HCT116 (cell line): ENCODE data around the gene PDE4D. TPM values are rescaled to one million over a fixed set of nuclear protein-coding genes. Genes with fewer than 3 reads are reported as not detected.

ENCODE experiments used
- ATAC-seq: fragments of 200-7000 bp; cut with Tn5 transposase; 2 replicates; pipeline ENCODE4 v1.9.1; 2020; ENCODE audit warnings: mild to moderate bottlenecking, moderate library complexity
- BruUV-seq: library from RNA; stranded (reverse); fragments of 400-500 nt; replicated peaks from 2 replicates; lab custom pipeline; 2021; lab: Mats Ljungman, UMichigan
- CTCF ChIA-PET: fragments of 300-600 bp; sonication (Branson Sonifier 250); formaldehyde crosslinking; loops from one replicate; lab custom pipeline; 2021; ENCODE audit warnings: antibody characterized with exemption; lab: Charles Lee
- POLR2A ChIA-PET: fragments of 300-600, 350-600 bp; sonication (Branson Sonifier 250); formaldehyde crosslinking; loops from one replicate; lab custom pipeline; 2021; ENCODE audit warnings: antibody characterized with exemption; lab: Charles Lee
- RAD21 ChIA-PET, 2 experiments: fragments of 300-600 bp; sonication (Branson Sonifier 250); formaldehyde crosslinking; loops; one replicate each; lab custom pipeline; 2023; ENCODE audit warnings: low total read pairs in 2 of 2; ENCODE audit not compliant: uncharacterized antibody in 2 of 2, unreplicated experiment in 2 of 2, low non-redundant PET in 1 of 2; lab: Charles Lee
- DNase-seq: peaks from one replicate; pipeline ENCODE4 v3.0.0-alpha.2; 2010; ENCODE audit warnings: low read depth, low spot score
- H2AFZ ChIP-seq: fragments of 200-600 bp; shearing (Covaris generic), sonication (generic); 2 replicates; pipeline ENCODE4 v1.6.1; 2017; ENCODE audit warnings: low read depth, mixed run types, mixed read lengths, antibody characterized with exemption, low read length; ENCODE audit not compliant: poor library complexity, severe bottlenecking
- H3K27ac ChIP-seq: 2 replicates; pipeline ENCODE4 v1.5.1; 2012; ENCODE audit warnings: low read depth, low read length
- H3K27me3 ChIP-seq: fragments of 200-600 bp; sonication (generic); 2 replicates; pipeline ENCODE4 v1.6.1; 2016; ENCODE audit warnings: mixed run types, low read length, mixed read lengths; ENCODE audit not compliant: insufficient read depth
- H3K36me3 ChIP-seq, 2 experiments: fragments of 200-500 bp in 1 of 2; fragments of 200-600 bp in 1 of 2; sonication (Bioruptor generic) in 1 of 2; sonication (generic) in 1 of 2; 2 replicates each; pipeline versions ENCODE4 v1.5.1 to v1.6.1; 2014 to 2016; ENCODE audit warnings: low read length in 2 of 2, inconsistent platforms in 1 of 2, mixed read lengths in 1 of 2, mixed run types in 1 of 2; ENCODE audit not compliant: insufficient read depth in 2 of 2, control insufficient read depth in 1 of 2
- H3K4me1 ChIP-seq, 2 experiments: fragments of 200-600 bp in 1 of 2; sonication (generic) in 1 of 2; 2 replicates each; pipeline versions ENCODE4 v1.5.1 to v1.6.1; 2012 to 2017; ENCODE audit warnings: low read length in 2 of 2, inconsistent platforms in 1 of 2, mild to moderate bottlenecking in 1 of 2, mixed read lengths in 1 of 2, mixed run types in 1 of 2, moderate library complexity in 1 of 2; ENCODE audit not compliant: insufficient read depth in 2 of 2, control insufficient read depth in 1 of 2
- H3K4me2 ChIP-seq: fragments of 200-600 bp; sonication (generic); 2 replicates; pipeline ENCODE4 v1.6.1; 2017; ENCODE audit warnings: mixed run types, low read length, mixed read lengths
- H3K4me3 ChIP-seq, 2 experiments: fragments of 200-600 bp in 1 of 2; sonication (generic) in 1 of 2; replicated peaks in 1 of 2; 2 replicates each; pipeline ENCODE4 v1.5.1; 2011 to 2016; ENCODE audit warnings: low read length in 2 of 2, control low read depth in 1 of 2, low read depth in 1 of 2, mild to moderate bottlenecking in 1 of 2, mixed read lengths in 1 of 2, mixed run types in 1 of 2
- H3K79me2 ChIP-seq: fragments of 200-600 bp; sonication (generic); 2 replicates; pipeline ENCODE4 v1.6.1; 2017; ENCODE audit warnings: mild to moderate bottlenecking, mixed run types, low read length, moderate library complexity, mixed read lengths; ENCODE audit not compliant: insufficient read depth
- H3K9ac ChIP-seq: fragments of 200-600 bp; sonication (generic); 2 replicates; pipeline ENCODE4 v1.6.1; 2016; ENCODE audit warnings: low read length, mixed read lengths
- H3K9me2 ChIP-seq: fragments of 200-600 bp; sonication (generic), shearing (Covaris generic); 2 replicates; pipeline ENCODE4 v1.6.1; 2017; ENCODE audit warnings: mixed run types, mild to moderate bottlenecking, moderate library complexity; ENCODE audit not compliant: insufficient read depth
- H3K9me3 ChIP-seq, 2 experiments: fragments of 200-500 bp in 1 of 2; fragments of 200-600 bp in 1 of 2; sonication (Bioruptor generic) in 1 of 2; sonication (generic) in 1 of 2; 2 replicates each; pipeline ENCODE4 v1.6.1; 2014 to 2017; ENCODE audit warnings: low read length in 2 of 2, mixed read lengths in 2 of 2, inconsistent platforms in 1 of 2, low read depth in 1 of 2, mild to moderate bottlenecking in 1 of 2, mixed run types in 1 of 2, moderate library complexity in 1 of 2; ENCODE audit not compliant: control insufficient read depth in 1 of 2, insufficient read depth in 1 of 2
- H4K20me1 ChIP-seq: fragments of 200-600 bp; sonication (generic), shearing (Covaris generic); 2 replicates; pipeline ENCODE4 v1.6.1; 2017; ENCODE audit warnings: mixed run types, mild to moderate bottlenecking, moderate library complexity; ENCODE audit not compliant: insufficient read depth
- CBX3 ChIP-seq: IDR thresholded peaks from 2 replicates; pipeline ENCODE4 v1.6.1; 2012; ENCODE audit warnings: low read depth
- CEBPB ChIP-seq: IDR thresholded peaks from 2 replicates; pipeline ENCODE4 v1.6.1; 2012; ENCODE audit warnings: low read depth
- EGR1 ChIP-seq: IDR thresholded peaks from 2 replicates; pipeline ENCODE4 v1.6.1; 2012; ENCODE audit warnings: low read depth
- ELF1 ChIP-seq: IDR thresholded peaks from 2 replicates; pipeline ENCODE4 v1.6.1; 2012; ENCODE audit warnings: low read depth, borderline replicate concordance
- EZH2 ChIP-seq: fragments of 200-600 bp; sonication (generic); IDR thresholded peaks from 2 replicates; pipeline ENCODE4 v1.6.1; 2017; ENCODE audit warnings: antibody characterized with exemption, mixed run types
- FOSL1 ChIP-seq: IDR thresholded peaks from 2 replicates; pipeline ENCODE4 v1.6.1; 2012; ENCODE audit warnings: low read depth
- JUND ChIP-seq: IDR thresholded peaks from 2 replicates; pipeline ENCODE4 v1.6.1; 2012
- MAX ChIP-seq: IDR thresholded peaks from 2 replicates; pipeline ENCODE4 v1.6.1; 2012
- POLR2A ChIP-seq: IDR thresholded peaks from 2 replicates; pipeline ENCODE4 v1.7.0; 2011; ENCODE audit warnings: borderline replicate concordance; ENCODE audit not compliant: insufficient read depth, insufficient read length; ENCODE audit errors: extremely low read depth
- POLR2AphosphoS5 ChIP-seq: IDR thresholded peaks from 2 replicates; pipeline ENCODE4 v1.6.1; 2011; ENCODE audit warnings: mild to moderate bottlenecking, low read depth, low read length, moderate library complexity
- RAD21 ChIP-seq: IDR thresholded peaks from 2 replicates; pipeline ENCODE4 v1.6.1; 2012; ENCODE audit warnings: low read depth, mild to moderate bottlenecking
- SIN3A ChIP-seq: IDR thresholded peaks from 2 replicates; pipeline ENCODE4 v1.6.1; 2012; ENCODE audit warnings: low read depth
- TCF7L2 ChIP-seq: IDR thresholded peaks from 2 replicates; pipeline ENCODE4 v1.7.0; 2011; ENCODE audit warnings: borderline replicate concordance, inconsistent platforms; ENCODE audit not compliant: insufficient read depth, insufficient read length; ENCODE audit errors: extremely low read depth
- ZBTB33 ChIP-seq: IDR thresholded peaks from 2 replicates; pipeline ENCODE4 v1.6.1; 2011; ENCODE audit warnings: mild to moderate bottlenecking, low read length, moderate library complexity; ENCODE audit not compliant: insufficient replicate concordance; ENCODE audit errors: extremely low read depth
- ZFX ChIP-seq: fragments of 450-650 bp; IDR thresholded peaks from 2 replicates; pipeline ENCODE4 v1.6.1; 2017
- intact Hi-C: fragments of 100-400 bp; cut with micrococcal nuclease; formaldehyde crosslinking; loops from 2 replicates; pipeline ENCODE4 v1.10.0; 2022
- total RNA-seq: library from RNA; stranded (reverse); gene quantifications from one replicate; pipeline ENCODE4 v1.2.1, GENCODE V29; 2021; ENCODE audit not compliant: unreplicated experiment
- TF ChIP-seq, protein P1 (sequence below), 3 experiments: fragments of 200-600 bp in 1 of 3; sonication (generic) in 1 of 3; IDR thresholded peaks in 2 of 3; conservative IDR thresholded peaks in 1 of 3; 2 replicates each; pipeline ENCODE4 v1.5.1; 2012 to 2017; ENCODE audit warnings: low read depth in 2 of 3, low read length in 2 of 3, antibody characterized with exemption in 1 of 3, borderline replicate concordance in 1 of 3, control low read depth in 1 of 3, mild to moderate bottlenecking in 1 of 3, mixed read lengths in 1 of 3, mixed run types in 1 of 3, moderate library complexity in 1 of 3; ENCODE audit not compliant: insufficient read depth in 1 of 3

Gene PDE4D
- total RNA-seq, 1 experiment from 2014 or later = 1.1 TPM

GRCh38 chr5:59092758-59093157 lies 800.8 kb downstream of the PDE4D start:
- ChIA-PET CTCF (interaction anchor here (0.6 kb wide), 1 partner anchor 663 kb away, joined by 3 read pairs; no protein-coding TSS in a partner anchor), RAD21 (no interaction called here), POLR2A (no interaction called here)
- H3K36me3 ChIP-seq = no peaks in the 10 kb centered on the region
- BruUV-seq = no TSS peak
- intact Hi-C loops = no loop called here
- no peaks in the 10 kb centered on the region for H3K4me1 ChIP-seq
- H2AFZ ChIP-seq = no peak overlapping the region
- DNase-seq (no peak), ATAC-seq (no peak)
- no peak overlapping the region for H3K9ac ChIP-seq
- no peaks in the 10 kb centered on the region for H3K9me3 ChIP-seq
- no peaks in the 10 kb centered on the region for H4K20me1 ChIP-seq
- TF ChIP-seq RAD21 (no peak), EGR1 (no peak), CEBPB (no peak), JUND (no peak), POLR2AphosphoS5 (no peak)
- no peak overlapping the region for H3K4me2 ChIP-seq
- H3K9me2 ChIP-seq = no peaks in the 10 kb centered on the region
- H3K27ac ChIP-seq = no peak overlapping the region
- no peaks in the 10 kb centered on the region for H3K79me2 ChIP-seq
- H3K4me3 ChIP-seq = no peak overlapping the region
- peaks cover 55% of the 10 kb centered on the region for H3K27me3 ChIP-seq

DNA sequence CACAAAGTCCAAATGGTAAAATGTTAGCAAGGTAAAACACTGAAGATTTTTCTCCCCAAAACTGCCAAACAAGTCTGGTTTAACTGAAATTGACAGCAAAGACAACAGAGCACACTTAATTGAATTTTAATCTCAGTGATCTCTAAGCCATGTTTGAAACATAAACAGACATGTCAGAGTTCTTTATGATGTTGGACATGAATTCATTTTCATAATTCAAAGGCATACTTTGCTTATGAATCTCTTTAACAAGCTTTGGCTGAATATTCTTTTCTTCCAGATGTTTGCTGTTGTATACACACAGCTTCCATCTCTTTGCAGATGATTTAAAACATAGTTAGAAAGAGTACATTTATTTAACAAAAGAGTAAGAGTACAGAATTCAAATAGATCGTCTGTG lies 801.6 kb downstream of the PDE4D start:
- ChIA-PET POLR2A (no interaction called here), RAD21 (no interaction called here), CTCF (interaction anchor here (0.6 kb wide), 1 partner anchor 664 kb away, joined by 3 read pairs; no protein-coding TSS in a partner anchor)
- no peaks in the 10 kb centered on the region for H3K9me3 ChIP-seq
- no peak for TF ChIP-seq RAD21
- no peak for TF ChIP-seq TCF7L2
- no peak for TF ChIP-seq JUND
- no peak for TF ChIP-seq MAX
- no peak for TF ChIP-seq SIN3A
- no peak for TF ChIP-seq ELF1
- TF ChIP-seq ZFX = no peak
- TF ChIP-seq EZH2 = no peak
- TF ChIP-seq POLR2A = no peak
- TF ChIP-seq CBX3 = no peak
- TF ChIP-seq FOSL1 = no peak
- TF ChIP-seq ZBTB33 = no peak
- no peak for TF ChIP-seq POLR2AphosphoS5
- TF ChIP-seq, protein P1, sequence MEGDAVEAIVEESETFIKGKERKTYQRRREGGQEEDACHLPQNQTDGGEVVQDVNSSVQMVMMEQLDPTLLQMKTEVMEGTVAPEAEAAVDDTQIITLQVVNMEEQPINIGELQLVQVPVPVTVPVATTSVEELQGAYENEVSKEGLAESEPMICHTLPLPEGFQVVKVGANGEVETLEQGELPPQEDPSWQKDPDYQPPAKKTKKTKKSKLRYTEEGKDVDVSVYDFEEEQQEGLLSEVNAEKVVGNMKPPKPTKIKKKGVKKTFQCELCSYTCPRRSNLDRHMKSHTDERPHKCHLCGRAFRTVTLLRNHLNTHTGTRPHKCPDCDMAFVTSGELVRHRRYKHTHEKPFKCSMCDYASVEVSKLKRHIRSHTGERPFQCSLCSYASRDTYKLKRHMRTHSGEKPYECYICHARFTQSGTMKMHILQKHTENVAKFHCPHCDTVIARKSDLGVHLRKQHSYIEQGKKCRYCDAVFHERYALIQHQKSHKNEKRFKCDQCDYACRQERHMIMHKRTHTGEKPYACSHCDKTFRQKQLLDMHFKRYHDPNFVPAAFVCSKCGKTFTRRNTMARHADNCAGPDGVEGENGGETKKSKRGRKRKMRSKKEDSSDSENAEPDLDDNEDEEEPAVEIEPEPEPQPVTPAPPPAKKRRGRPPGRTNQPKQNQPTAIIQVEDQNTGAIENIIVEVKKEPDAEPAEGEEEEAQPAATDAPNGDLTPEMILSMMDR (IDR thresholded peaks at IDR 0.05 in 2 of 3, conservative IDR thresholded peaks at IDR 0.05 in 1 of 3; ENCODE audit: borderline replicate concordance in 1 of 3, insufficient read depth in 1 of 3, low read depth in 2 of 3, low read length in 2 of 3) = no peak
- no peak for DNase-seq
- no peaks in the 10 kb centered on the region for H3K79me2 ChIP-seq
- H3K27me3 ChIP-seq = peaks cover 52% of the 10 kb centered on the region
- H2AFZ ChIP-seq = no peak overlapping the region
- no peaks in the 10 kb centered on the region for H3K36me3 ChIP-seq
- no peaks in the 10 kb centered on the region for H3K9me2 ChIP-seq
- H3K27ac ChIP-seq = no peak overlapping the region
- no peaks in the 10 kb centered on the region for H3K4me1 ChIP-seq
- H4K20me1 ChIP-seq = no peaks in the 10 kb centered on the region
- H3K4me3 ChIP-seq = no peak overlapping the region
- no peak for ATAC-seq
- H3K4me2 ChIP-seq = no peak overlapping the region
- H3K9ac ChIP-seq = no peak overlapping the region
- no TSS peak for BruUV-seq
- intact Hi-C loops = no loop called here
